C4-2B (cell line): ENCODE data around the gene B3GNT5.

Source experiments
- H3K27ac ChIP-seq: fragments of 450-650 bp; 2 replicates; pipeline ENCODE4 v1.5.1; 2017
- ZFX ChIP-seq: fragments of 450-650 bp; IDR thresholded peaks from 2 replicates; pipeline ENCODE4 v1.6.1; 2017
- TF ChIP-seq, protein P1 (sequence below): fragments of 450-650 bp; conservative IDR thresholded peaks from 2 replicates; pipeline ENCODE4 v1.5.1; 2017; ENCODE audit warnings: mild to moderate bottlenecking

B3GNT5 gene

DNA sequence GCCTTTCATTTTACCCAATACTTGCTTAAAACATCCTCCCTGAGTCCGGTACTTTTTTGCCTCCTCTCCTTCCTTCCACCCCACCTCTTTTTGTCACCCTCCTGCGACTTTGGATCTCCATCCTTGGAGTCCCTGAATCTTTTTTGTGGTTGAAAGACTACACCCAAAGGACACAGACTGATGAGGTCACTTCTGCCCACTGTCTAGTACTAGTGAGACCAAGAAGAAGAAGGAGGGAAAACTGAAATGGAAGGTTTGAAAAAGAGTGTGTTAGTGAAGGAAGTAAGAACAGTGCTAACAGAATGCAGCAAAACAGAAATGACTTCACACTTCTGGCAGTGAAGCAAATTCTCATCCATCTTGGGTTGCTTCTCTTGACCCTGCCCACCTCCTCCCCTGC lies 6.6 kb downstream of the B3GNT5 start:
- TF ChIP-seq ZFX = no peak
- TF ChIP-seq, protein P1, sequence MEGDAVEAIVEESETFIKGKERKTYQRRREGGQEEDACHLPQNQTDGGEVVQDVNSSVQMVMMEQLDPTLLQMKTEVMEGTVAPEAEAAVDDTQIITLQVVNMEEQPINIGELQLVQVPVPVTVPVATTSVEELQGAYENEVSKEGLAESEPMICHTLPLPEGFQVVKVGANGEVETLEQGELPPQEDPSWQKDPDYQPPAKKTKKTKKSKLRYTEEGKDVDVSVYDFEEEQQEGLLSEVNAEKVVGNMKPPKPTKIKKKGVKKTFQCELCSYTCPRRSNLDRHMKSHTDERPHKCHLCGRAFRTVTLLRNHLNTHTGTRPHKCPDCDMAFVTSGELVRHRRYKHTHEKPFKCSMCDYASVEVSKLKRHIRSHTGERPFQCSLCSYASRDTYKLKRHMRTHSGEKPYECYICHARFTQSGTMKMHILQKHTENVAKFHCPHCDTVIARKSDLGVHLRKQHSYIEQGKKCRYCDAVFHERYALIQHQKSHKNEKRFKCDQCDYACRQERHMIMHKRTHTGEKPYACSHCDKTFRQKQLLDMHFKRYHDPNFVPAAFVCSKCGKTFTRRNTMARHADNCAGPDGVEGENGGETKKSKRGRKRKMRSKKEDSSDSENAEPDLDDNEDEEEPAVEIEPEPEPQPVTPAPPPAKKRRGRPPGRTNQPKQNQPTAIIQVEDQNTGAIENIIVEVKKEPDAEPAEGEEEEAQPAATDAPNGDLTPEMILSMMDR = no peak
- no peak overlapping the region for H3K27ac ChIP-seq

DNA sequence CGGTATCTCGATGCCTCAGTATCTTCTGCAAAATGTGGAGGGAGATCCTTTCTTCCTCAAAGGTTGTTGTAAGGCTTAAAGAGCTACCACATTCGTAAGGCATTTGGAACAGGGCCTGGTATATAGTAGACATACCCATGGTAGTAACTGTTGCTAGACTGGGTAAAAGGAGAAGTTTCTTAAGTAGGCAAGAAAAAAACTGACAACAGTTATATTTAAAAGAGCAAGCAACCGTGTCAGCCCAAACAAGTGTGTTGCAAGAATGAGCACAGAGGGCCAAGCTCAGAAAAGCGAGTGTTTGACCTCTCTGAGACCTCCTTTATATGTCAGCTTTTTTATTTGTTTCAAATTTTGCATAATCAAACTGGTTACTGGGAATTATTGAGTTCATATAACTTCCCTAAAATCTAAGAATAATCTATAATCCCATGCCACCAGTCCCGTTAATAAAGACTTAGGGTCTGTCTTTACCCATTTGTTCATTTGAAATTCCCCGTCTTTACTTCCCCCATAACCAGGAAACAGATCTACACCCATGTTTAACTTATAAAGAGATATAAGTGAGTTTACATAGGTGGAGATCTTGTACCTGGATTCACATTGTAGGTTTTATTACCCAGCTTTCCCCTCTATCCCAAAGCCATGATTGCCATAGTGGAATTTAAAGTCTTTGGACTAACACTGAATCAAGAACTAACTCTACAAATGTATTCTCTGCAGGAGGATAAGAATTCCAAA lies 7.3 kb downstream of the B3GNT5 start:
- TF ChIP-seq, protein P1 = no peak
- TF ChIP-seq ZFX = no peak
- no peak overlapping the region for H3K27ac ChIP-seq

DNA sequence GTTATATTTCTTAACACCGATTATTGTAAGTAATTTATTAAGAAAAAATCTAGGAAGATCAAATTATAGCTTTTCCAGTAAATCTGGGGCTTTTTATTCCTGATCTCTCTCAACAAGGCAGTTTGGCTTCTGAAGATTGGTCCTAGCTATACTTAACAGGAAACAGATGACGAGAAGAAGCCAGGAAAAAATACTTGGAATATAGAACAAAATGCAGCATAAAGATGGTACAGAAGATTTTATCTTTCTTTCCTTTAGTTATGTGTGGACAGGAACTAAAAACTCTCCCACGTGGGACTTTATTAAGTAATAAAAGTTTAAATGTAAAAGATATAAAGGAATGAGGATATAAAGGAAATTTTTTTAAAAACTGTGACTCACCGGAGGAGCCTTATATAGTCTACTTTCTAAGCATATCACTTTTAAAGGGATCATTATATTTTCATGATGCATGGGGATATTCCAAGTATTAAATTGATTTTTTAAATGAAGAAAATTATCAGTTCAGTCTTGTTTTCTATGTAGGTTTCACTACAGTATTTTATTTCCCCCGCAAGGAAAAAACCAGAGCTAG lies 8.2 kb downstream of the B3GNT5 start:
- H3K27ac ChIP-seq = no peak overlapping the region
- no peak for TF ChIP-seq ZFX
- TF ChIP-seq, protein P1 = no peak

DNA sequence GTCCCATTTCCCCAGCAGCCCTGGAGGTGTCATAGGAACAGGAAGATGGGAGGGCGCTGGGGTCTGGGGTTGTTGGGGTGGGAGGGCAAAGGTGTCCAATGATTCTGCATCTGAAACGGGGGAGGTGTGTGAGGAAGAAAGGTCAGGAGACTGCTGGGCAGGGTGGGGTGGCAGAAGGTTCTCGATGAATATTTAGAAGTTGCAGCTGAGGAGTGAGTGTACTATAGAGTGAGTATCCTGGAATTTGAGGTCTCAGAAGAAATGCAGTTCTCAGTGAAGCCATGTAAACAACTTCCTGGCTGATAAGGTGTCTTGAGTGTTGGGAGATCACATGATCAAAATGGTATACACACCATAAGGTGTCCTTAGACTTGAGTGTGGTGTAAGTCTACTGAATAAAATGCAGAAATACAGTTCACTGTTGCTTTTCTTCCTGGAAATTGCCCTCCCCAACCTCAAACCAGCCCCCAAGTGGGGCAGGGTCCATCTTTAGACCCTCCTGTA lies 9.9 kb downstream of the B3GNT5 start:
- no peak overlapping the region for H3K27ac ChIP-seq
- TF ChIP-seq, protein P1 = no peak
- TF ChIP-seq ZFX = no peak

DNA sequence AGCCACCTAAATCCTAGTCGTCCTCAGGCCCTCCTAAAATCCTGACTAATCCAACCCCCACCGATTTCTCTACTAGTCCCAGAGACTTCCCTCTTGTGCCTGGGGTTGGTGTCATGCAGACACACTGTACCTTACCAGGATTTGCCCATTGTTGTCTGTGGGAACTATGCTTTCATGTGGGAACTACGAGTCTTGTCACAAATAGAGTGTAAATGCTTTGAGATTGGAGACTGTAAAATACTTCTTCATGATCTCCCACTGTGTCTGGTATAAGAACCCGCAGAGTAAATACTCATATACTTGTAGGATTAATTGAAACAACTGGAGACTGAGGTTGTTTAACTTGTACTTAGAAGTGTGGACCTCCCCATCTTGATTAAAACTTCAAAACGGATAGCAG lies 11.2 kb downstream of the B3GNT5 start:
- TF ChIP-seq ZFX = no peak
- TF ChIP-seq, protein P1 = no peak
- H3K27ac ChIP-seq = no peak overlapping the region

DNA sequence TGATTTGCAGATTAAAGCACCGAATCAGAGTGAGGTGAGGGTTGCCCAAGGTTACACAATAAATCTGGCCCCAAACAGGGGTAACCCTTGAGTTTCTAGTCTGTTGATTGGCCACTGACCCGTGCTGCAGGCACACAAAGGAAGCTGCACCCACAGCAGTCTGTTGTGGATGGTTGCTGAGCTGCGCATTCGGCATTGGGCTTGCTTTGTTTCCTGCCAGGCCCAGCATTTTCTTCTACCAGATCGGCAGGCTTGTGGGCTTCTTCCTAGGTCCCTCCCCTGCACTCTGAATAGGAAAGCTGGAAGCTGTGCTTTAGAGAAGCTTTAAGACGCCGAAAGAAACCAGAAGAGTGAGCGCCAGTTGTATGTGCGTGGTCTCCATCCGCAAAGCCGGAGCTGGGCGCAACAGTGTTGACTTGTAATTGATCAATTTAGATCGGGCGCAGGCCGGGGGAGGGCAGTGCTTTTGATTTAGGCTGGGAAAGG lies 12.1 kb downstream of the B3GNT5 start:
- H3K27ac ChIP-seq = no peak overlapping the region
- TF ChIP-seq, protein P1 = no peak
- no peak for TF ChIP-seq ZFX

DNA sequence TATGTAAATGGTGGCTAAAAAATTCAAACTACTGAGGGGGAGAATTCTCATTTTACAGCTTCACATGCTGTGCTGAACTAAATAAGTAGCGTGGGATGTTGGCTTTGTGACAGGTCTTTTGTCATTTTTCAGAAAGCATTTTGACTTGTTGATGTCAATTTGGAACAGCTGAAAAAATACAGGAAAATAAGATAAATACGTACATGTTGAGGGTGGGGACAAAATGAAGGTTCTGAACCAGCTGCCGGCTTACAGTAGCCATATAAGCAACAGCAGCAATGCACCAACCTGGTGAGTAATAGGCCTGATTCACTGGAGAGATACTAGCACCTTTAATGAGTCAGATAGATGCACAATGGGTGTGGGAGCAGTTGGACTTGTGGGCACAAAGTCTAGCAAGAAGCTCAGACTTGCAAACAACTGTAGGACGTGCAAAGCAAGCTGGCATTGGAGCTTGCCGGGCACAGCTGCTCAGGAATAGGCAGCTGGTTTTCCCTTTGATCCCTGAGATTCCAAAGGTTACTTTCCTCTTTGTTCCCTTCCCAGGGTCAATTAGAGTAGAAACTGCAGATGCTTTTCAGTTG lies 12.9 kb downstream of the B3GNT5 start:
- no peak for TF ChIP-seq ZFX
- TF ChIP-seq, protein P1 = no peak

More for the DNA sequence above, 12.9 kb downstream of the B3GNT5 start:
- H3K27ac ChIP-seq = no peak overlapping the region
